Measurements from ENCODE around the gene SNED1.

The SNED1 gene

DNA sequence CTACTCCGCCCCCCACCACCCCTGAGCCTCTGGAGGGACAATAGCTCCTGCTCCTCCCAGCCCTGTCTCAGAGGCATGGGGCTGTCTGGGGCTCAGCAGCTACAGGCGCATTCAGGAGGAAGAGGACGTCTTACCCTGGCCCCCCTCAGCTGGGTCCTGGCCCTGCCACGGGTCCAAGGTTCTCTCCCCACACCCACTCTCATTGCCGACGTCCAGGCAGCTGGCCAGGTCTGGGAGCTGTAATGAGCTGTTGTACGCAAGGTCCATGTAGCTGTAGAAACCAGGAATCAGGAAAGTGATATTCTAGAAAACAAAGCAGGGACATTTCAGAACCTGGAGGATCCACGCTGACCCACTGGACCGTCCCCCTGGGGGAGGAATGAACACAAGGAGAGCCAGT lies 137.3 kb downstream of the SNED1 start:
- no peak overlapping the region for H3K4me3 ChIP-seq (ENCODE audit: low read depth, low read length)
- DNase-seq (ENCODE audit: low read depth), result no peak
- TF ChIP-seq, protein P1, sequence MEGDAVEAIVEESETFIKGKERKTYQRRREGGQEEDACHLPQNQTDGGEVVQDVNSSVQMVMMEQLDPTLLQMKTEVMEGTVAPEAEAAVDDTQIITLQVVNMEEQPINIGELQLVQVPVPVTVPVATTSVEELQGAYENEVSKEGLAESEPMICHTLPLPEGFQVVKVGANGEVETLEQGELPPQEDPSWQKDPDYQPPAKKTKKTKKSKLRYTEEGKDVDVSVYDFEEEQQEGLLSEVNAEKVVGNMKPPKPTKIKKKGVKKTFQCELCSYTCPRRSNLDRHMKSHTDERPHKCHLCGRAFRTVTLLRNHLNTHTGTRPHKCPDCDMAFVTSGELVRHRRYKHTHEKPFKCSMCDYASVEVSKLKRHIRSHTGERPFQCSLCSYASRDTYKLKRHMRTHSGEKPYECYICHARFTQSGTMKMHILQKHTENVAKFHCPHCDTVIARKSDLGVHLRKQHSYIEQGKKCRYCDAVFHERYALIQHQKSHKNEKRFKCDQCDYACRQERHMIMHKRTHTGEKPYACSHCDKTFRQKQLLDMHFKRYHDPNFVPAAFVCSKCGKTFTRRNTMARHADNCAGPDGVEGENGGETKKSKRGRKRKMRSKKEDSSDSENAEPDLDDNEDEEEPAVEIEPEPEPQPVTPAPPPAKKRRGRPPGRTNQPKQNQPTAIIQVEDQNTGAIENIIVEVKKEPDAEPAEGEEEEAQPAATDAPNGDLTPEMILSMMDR (IDR thresholded peaks at IDR 0.05; ENCODE audit: control insufficient read depth, extremely low read depth, insufficient read depth), result no peak

DNA sequence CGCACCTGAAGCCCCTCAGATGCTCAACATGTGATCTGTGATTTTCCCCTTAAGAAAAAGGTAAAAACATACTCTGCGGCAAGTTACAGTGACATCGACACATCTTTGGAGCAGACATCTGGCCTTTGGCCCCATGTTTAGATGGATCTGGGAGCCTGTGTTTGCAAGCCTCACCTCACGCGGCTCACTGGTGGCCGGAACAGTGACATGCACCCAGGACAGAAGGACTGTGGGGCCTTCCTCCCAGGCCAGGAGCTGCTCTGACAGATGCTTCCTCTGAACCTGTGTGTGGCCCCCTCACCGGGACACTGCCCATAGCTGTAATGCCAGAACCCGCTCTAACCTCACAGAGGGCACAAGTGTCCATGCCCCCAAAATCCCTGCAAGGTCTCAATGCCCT lies 137.8 kb downstream of the SNED1 start:
- TF ChIP-seq, protein P1 (IDR thresholded peaks at IDR 0.05; ENCODE audit: control insufficient read depth, extremely low read depth, insufficient read depth), result no peak
- DNase-seq (ENCODE audit: low read depth), result no peak
- H3K4me3 ChIP-seq (ENCODE audit: low read depth, low read length), result no peak overlapping the region

DNA sequence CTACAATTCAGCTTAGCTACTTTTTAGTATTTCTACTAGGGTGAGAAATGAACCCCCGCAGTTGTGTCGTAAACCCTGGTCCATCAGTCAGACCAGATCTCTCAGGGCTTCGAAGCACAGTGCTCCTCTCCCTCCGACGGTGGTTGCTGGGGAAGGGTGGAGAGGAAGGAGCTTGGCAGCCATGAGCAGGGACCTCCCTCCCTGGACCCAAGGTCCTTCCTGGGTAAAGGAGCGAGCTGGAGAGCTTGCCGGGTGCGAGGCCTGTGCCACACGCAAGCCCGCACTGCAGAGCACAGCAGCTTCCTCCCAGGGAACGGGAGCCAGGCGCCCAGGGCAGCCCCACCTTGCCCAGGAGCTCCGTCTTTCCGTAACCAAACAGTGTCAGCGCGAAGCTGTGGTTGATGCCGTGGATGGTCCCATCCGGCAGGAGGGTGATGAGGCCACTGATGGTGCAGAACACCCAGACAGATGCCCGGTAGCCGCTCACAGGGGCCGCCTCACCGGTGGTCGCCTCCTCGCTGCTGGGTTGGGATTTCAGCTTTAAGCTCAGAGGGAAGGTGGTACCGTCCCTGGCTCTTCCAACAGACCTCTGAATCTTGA lies 138.3 kb downstream of the SNED1 start:
- TF ChIP-seq, protein P1 (IDR thresholded peaks at IDR 0.05; ENCODE audit: control insufficient read depth, extremely low read depth, insufficient read depth), result no peak
- DNase-seq (ENCODE audit: low read depth), result no peak
- H3K4me3 ChIP-seq (ENCODE audit: low read depth, low read length), result no peak overlapping the region

DNA sequence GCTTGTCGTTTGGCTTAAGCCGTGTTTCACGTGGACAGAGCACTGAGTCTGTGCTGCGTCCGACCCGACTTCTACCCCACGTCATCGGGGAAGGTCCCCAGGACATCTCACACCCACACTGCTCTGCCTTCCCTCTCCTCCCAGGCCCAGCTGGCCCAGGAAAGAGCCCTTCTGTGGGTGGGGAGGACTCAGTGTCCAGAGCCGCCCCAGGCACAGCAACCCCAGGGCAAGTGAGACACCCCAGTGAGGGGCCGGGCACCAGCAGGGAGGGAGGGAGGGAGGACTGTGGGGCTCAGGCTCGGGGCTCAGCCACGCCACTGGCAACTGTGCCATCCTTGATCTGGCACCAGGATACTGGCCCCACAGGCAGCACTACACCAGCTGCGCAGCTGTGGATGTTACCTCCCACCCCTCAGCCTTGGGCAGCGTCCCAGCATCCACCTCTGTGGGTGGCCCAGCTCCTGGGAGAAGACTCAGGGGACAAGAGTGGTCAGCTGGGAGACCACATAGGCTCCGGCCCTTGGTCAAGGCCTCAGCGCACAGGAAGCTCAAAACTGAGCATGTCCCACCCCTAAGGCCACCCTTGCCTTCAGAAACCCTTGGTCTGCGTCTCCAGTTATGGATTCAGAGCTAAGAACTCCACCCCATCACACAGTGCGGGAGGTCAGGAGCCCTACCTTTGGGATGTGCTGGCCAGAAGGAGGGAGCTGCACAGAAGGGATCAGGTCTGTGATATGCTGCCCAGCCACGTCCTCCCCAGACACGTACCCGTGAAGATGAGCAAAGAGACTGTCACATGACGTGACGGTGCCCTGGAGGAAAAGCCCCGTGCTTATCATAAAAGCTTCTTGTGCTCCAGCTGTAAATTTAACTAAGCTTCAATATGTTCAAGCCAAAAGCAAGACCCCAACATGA lies 139.1 kb downstream of the SNED1 start:
- DNase-seq (ENCODE audit: low read depth), result no peak
- TF ChIP-seq, protein P1 (IDR thresholded peaks at IDR 0.05; ENCODE audit: control insufficient read depth, extremely low read depth, insufficient read depth), result no peak
- H3K4me3 ChIP-seq (ENCODE audit: low read depth, low read length), result no peak overlapping the region

DNA sequence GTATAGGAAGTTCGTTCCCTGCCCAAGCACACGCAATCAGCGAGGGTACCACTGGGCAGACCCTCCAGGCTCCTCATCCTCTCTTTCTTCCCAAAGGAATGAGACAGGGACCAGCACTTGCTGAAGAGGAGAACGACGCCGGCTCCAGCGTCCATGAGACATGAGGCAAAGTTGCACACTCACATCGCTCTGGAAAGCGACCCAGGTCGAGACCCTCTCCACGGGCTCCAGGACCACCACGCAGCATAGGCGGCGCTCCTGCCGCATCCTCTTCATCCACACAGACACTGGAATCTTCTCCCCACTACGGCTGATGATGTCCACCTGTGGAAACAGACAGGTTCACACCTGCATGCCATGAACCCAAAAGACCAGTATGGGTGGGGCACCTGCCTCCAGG lies 140.1 kb downstream of the SNED1 start:
- TF ChIP-seq, protein P1 (IDR thresholded peaks at IDR 0.05; ENCODE audit: control insufficient read depth, extremely low read depth, insufficient read depth), result no peak
- DNase-seq (ENCODE audit: low read depth), result no peak
- H3K4me3 ChIP-seq (ENCODE audit: low read depth, low read length), result no peak overlapping the region

DNA sequence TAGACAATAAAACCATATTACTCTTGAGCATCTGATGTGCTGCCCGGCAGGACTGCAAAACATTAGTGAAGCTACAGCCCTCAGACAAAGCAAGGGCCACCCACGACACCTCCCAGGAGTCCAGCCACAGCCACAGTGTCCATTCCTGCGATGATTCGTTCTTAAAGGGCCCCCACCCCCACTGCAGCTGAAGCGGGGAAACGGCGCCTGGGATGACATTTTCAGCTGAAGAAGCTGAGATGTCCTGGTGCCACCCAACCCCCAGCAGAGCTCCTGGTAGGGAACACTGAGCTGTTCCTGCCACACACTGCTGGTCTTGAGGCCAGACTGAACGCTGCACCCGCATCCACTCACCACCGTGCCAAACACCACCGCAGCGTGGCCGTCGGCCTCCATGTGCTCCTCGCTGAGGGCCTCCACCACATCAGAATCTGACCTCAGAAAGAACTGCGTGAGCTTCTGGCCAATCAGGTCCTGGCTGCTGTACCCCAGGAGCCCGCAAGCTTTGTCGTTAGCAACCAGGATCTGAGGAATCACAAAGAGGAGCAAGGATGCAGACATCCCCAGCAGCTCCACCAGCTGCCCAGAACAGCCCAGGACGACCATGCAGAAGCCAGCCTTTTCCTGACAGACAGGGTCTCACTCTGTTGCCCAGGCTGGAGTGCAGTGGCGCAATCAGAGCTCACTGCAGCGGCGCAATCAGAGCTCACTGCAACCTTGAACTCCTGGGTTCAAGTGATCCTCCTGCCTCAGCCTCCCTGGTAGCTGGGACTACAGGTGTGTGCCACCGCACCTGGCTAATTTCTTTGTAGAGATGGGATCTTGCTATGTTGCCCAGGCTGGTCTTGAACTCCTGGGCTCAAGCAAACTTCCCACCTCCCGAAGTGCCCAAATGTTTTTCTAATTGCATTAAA lies 141.4 kb downstream of the SNED1 start:
- no peak for DNase-seq (ENCODE audit: low read depth)
- TF ChIP-seq, protein P1 (IDR thresholded peaks at IDR 0.05; ENCODE audit: control insufficient read depth, extremely low read depth, insufficient read depth), result no peak
- H3K4me3 ChIP-seq (ENCODE audit: low read depth, low read length), result no peak overlapping the region
